IMR-90 (cell line): ENCODE data around the gene ST3GAL4. TPM values are rescaled to one million over a fixed set of nuclear protein-coding genes. Genes with fewer than 3 reads are reported as not detected.

ENCODE experiments used
- ATAC-seq: fragments of 200-7000 bp; cut with Tn5 transposase; 2 replicates; pipeline ENCODE4 v1.9.1; 2020; ENCODE audit warnings: low read depth, mild to moderate bottlenecking, moderate library complexity
- BruUV-seq: library from RNA; stranded (reverse); fragments of 400-500 nt; replicated peaks from 2 replicates; lab custom pipeline; 2021; lab: Mats Ljungman, UMichigan
- CTCF ChIA-PET: fragments of 300-600 bp; formaldehyde crosslinking; extraction: SDS; loops from one replicate; lab custom pipeline; 2021; ENCODE audit warnings: antibody characterized with exemption; lab: Yijun Ruan, JAX
- POLR2A ChIA-PET: fragments of 300-600 bp; sonication (Branson Sonifier 250); formaldehyde crosslinking; loops from one replicate; lab custom pipeline; 2022; ENCODE audit warnings: antibody characterized with exemption; ENCODE audit not compliant: unreplicated experiment; lab: Charles Lee
- DNase-seq: peaks from one replicate; pipeline ENCODE4 v3.0.0; 2013
- H2AFZ ChIP-seq: replicated peaks from 2 replicates; pipeline ENCODE3; 2013; ENCODE audit warnings: low read length, mild to moderate bottlenecking; ENCODE audit not compliant: poor library complexity
- H2AK5ac ChIP-seq: 2 replicates; pipeline ENCODE4 v1.6.1; 2013; ENCODE audit warnings: low read depth, low read length, inconsistent platforms
- H2AK9ac ChIP-seq: replicated peaks from 2 replicates; pipeline ENCODE3; 2013; ENCODE audit warnings: mild to moderate bottlenecking, low read depth, low read length, moderate library complexity; ENCODE audit not compliant: poor library complexity
- H2BK120ac ChIP-seq: 2 replicates; pipeline ENCODE4 v1.6.1; 2013; ENCODE audit warnings: low read depth, low read length, inconsistent platforms
- H2BK15ac ChIP-seq: 3 replicates; pipeline ENCODE4 v1.6.1; 2013; ENCODE audit warnings: low read depth, low read length, inconsistent platforms
- H2BK20ac ChIP-seq: 2 replicates; pipeline ENCODE4 v1.6.1; 2013; ENCODE audit warnings: low read depth, mild to moderate bottlenecking, inconsistent platforms, low read length, moderate library complexity
- H2BK5ac ChIP-seq: 2 replicates; pipeline ENCODE4 v1.6.1; 2013; ENCODE audit warnings: mild to moderate bottlenecking, low read depth, low read length, inconsistent platforms; ENCODE audit not compliant: poor library complexity, severe bottlenecking
- H3K14ac ChIP-seq: replicated peaks from 2 replicates; pipeline ENCODE4 v1.6.1; 2013; ENCODE audit warnings: low read depth, low read length, inconsistent platforms
- H3K18ac ChIP-seq: 2 replicates; pipeline ENCODE4 v1.6.1; 2013; ENCODE audit warnings: low read depth, low read length, control low read depth
- H3K23ac ChIP-seq: 2 replicates; pipeline ENCODE4 v1.6.1; 2013; ENCODE audit warnings: low read depth, low read length, inconsistent platforms
- H3K27ac ChIP-seq: 2 replicates; pipeline ENCODE4 v1.5.1; 2013; ENCODE audit warnings: mild to moderate bottlenecking, control low read depth, low read length; ENCODE audit not compliant: insufficient read depth
- H3K27me3 ChIP-seq: 2 replicates; pipeline ENCODE4 v1.6.1; 2013; ENCODE audit warnings: low read length; ENCODE audit not compliant: control insufficient read depth, insufficient read depth
- H3K36me3 ChIP-seq: 2 replicates; pipeline ENCODE4 v1.6.1; 2013; ENCODE audit warnings: low read length, mixed read lengths; ENCODE audit not compliant: control insufficient read depth, insufficient read depth
- H3K4ac ChIP-seq: 2 replicates; pipeline ENCODE4 v1.6.1; 2013; ENCODE audit warnings: low read depth, low read length, inconsistent platforms
- H3K4me1 ChIP-seq: 2 replicates; pipeline ENCODE4 v1.6.1; 2013; ENCODE audit warnings: low read length, mixed read lengths; ENCODE audit not compliant: control insufficient read depth, insufficient read depth
- H3K4me2 ChIP-seq: 2 replicates; pipeline ENCODE4 v1.6.1; 2013; ENCODE audit warnings: low read depth, mild to moderate bottlenecking, control low read depth, low read length, moderate library complexity
- H3K4me3 ChIP-seq: 2 replicates; pipeline ENCODE4 v1.5.1; 2013; ENCODE audit warnings: low read depth, mild to moderate bottlenecking, control low read depth, low read length, moderate library complexity; ENCODE audit not compliant: insufficient read depth
- H3K56ac ChIP-seq: 2 replicates; pipeline ENCODE4 v1.6.1; 2013; ENCODE audit warnings: low read length, inconsistent platforms; ENCODE audit not compliant: insufficient read depth; ENCODE audit errors: extremely low read depth
- H3K79me1 ChIP-seq, 2 experiments: 2 replicates each; pipeline ENCODE4 v1.6.1; 2013; ENCODE audit warnings: low read length in 2 of 2, inconsistent platforms in 1 of 2, low read depth in 1 of 2
- H3K9ac ChIP-seq: 2 replicates; pipeline ENCODE4 v1.6.1; 2013; ENCODE audit warnings: low read depth, low read length, control low read depth
- H3K9me1 ChIP-seq: 2 replicates; pipeline ENCODE4 v1.6.1; 2013; ENCODE audit warnings: low read length, inconsistent platforms; ENCODE audit not compliant: insufficient read depth
- H3K9me3 ChIP-seq: 2 replicates; pipeline ENCODE4 v1.6.1; 2013; ENCODE audit warnings: low read length; ENCODE audit not compliant: control insufficient read depth, insufficient read depth
- H4K20me1 ChIP-seq: 2 replicates; pipeline ENCODE4 v1.6.1; 2013; ENCODE audit warnings: low read length, inconsistent platforms; ENCODE audit not compliant: insufficient read depth
- H4K5ac ChIP-seq: 2 replicates; pipeline ENCODE4 v1.6.1; 2013; ENCODE audit warnings: mild to moderate bottlenecking, low read depth, low read length, control low read depth
- H4K8ac ChIP-seq, 2 experiments: 2 replicates each; pipeline ENCODE4 v1.6.1; 2013; ENCODE audit warnings: low read depth in 2 of 2, low read length in 2 of 2, control low read depth in 1 of 2, inconsistent platforms in 1 of 2
- H4K91ac ChIP-seq: 2 replicates; pipeline ENCODE4 v1.6.1; 2013; ENCODE audit warnings: low read depth, low read length, inconsistent platforms; ENCODE audit not compliant: insufficient read depth
- FOS ChIP-seq: fragments of 150-350 bp; IDR thresholded peaks from 2 replicates; pipeline ENCODE4 v1.6.1; 2016; ENCODE audit warnings: low read depth, low read length
- MAFK ChIP-seq: IDR thresholded peaks from 2 replicates; pipeline ENCODE4 v1.6.1; 2012; ENCODE audit warnings: low read depth, low read length, improper control_type of control experiment
- MAZ ChIP-seq: IDR thresholded peaks from 2 replicates; pipeline ENCODE4 v1.6.1; 2012; ENCODE audit warnings: low read depth, mild to moderate bottlenecking, low read length, improper control_type of control experiment, moderate library complexity, borderline replicate concordance
- MXI1 ChIP-seq: IDR thresholded peaks from 2 replicates; pipeline ENCODE4 v1.6.1; 2012; ENCODE audit warnings: low read depth, mild to moderate bottlenecking, low read length, moderate library complexity, borderline replicate concordance
- RAD21 ChIP-seq: IDR thresholded peaks from 2 replicates; pipeline ENCODE4 v1.6.1; 2012; ENCODE audit warnings: low read length, improper control_type of control experiment
- RCOR1 ChIP-seq: IDR thresholded peaks from 2 replicates; pipeline ENCODE4 v1.6.1; 2012; ENCODE audit warnings: mild to moderate bottlenecking, low read length, improper control_type of control experiment; ENCODE audit not compliant: insufficient replicate concordance
- SMC3 ChIP-seq: fragments of 150-350 bp; IDR thresholded peaks from 2 replicates; pipeline ENCODE4 v1.6.1; 2016; ENCODE audit warnings: low read depth, mild to moderate bottlenecking, antibody characterized with exemption, low read length, moderate library complexity
- WGBS, 2 experiments: methylation state at CpG; one replicate each; pipeline versions ENCODE4 v1.1.5 to v1.1.7; 2013; ENCODE audit warnings: missing lambda C conversion rate in 2 of 2; ENCODE audit not compliant: insufficient read length in 1 of 2; ENCODE audit errors: extremely low coverage in 2 of 2; 5-methylcytosine and 5-hydroxymethylcytosine counted together
- dilution Hi-C: fragments of 300-500 bp; cut with HindIII; formaldehyde crosslinking; loops from one replicate; pipeline ENCODE4 v1.14.3; 2018; ENCODE audit warnings: low sequenced_read_pairs; ENCODE audit not compliant: unreplicated experiment
- in situ Hi-C: fragments of 300-500 bp; cut with MboI; formaldehyde crosslinking; loops from 3 replicates; pipeline ENCODE4 v1.14.3; 2019; ENCODE audit warnings: low sequenced_read_pairs, inconsistent platforms, mixed read lengths
- intact Hi-C: fragments of 100-400 bp; cut with micrococcal nuclease; formaldehyde crosslinking; loops from 2 replicates; pipeline ENCODE4 v1.10.0; 2022
- polyA plus RNA-seq, 3 experiments: library from polyadenylated mRNA; depleted of rRNA; stranded (reverse); fragments of >200 nt; gene quantifications; 2 replicates each; pipeline ENCODE4 v1.2.3, GENCODE V29; 2012; ENCODE audit warnings: low replicate concordance in 1 of 3
- total RNA-seq: library from RNA; depleted of rRNA; stranded (reverse); fragments of >200 nt; gene quantifications from 2 replicates; pipeline ENCODE4 v1.2.3, GENCODE V29; 2012

ST3GAL4 gene
- total and polyA plus RNA-seq, 2 of the 4 experiments (the other 2 are of a cell fraction), result 17.0 to 19.7 TPM

- in situ Hi-C loops (no loop called here), dilution Hi-C loops (no loop called here), intact Hi-C loops (loop anchor here (2.0 kb wide), 1 partner anchor 102 kb away; no protein-coding TSS in a partner anchor)
- Histone ChIP-seq H2BK20ac (no peak overlapping the region), H3K9me1 (peaks cover 10% of the 10 kb centered on the region), H4K91ac (no peak overlapping the region), H3K18ac (no peak overlapping the region), H3K27me3 (no peaks in the 10 kb centered on the region), H3K79me1 (peaks cover 0 to 5% of the 10 kb centered on the region in 2 experiments; a peak in 1 of 4 replicates), H2AK9ac (no peak overlapping the region), H3K9ac (no peak overlapping the region), H2BK15ac (no peak overlapping the region), H3K56ac (no peak overlapping the region), H2AK5ac (no peak overlapping the region), H3K23ac (no peak overlapping the region), H3K4me1 (peaks cover 15% of the 10 kb centered on the region), H3K4me3 (no peak overlapping the region), H3K14ac (no peak overlapping the region), H3K4me2 (no peak overlapping the region), H3K36me3 (peaks cover 1% of the 10 kb centered on the region; the same call in 1 of the 2 replicates), H2BK120ac (no peak overlapping the region), H3K4ac (no peak overlapping the region), H4K8ac (no peak overlapping the region; a peak in 1 of 4 replicates), H3K27ac (no peak overlapping the region), H4K5ac (no peak overlapping the region), H2AFZ (no peak overlapping the region), H2BK5ac (no peak overlapping the region), H3K9me3 (no peaks in the 10 kb centered on the region), H4K20me1 (no peaks in the 10 kb centered on the region)
- no peak for ATAC-seq
- ChIA-PET POLR2A (no interaction called here), CTCF (no interaction called here)
- WGBS, 2 experiments, result 28% methylated on average over 2 of the region's 13 CpGs; no CpG with 5 or more reads in 1 of the 2 experiments
- TF ChIP-seq MXI1 (no peak), MAFK (no peak), FOS (no peak), RCOR1 (no peak), MAZ (no peak), SMC3 (no peak), RAD21 (no peak)
- DNase-seq, result no peak
- BruUV-seq, result no TSS peak
Observed at GRCh38 chr11:126421271-126421671, 65.8 kb downstream of the ST3GAL4 start.
